ENCODE measurements around the gene NEDD4L.

DNA sequence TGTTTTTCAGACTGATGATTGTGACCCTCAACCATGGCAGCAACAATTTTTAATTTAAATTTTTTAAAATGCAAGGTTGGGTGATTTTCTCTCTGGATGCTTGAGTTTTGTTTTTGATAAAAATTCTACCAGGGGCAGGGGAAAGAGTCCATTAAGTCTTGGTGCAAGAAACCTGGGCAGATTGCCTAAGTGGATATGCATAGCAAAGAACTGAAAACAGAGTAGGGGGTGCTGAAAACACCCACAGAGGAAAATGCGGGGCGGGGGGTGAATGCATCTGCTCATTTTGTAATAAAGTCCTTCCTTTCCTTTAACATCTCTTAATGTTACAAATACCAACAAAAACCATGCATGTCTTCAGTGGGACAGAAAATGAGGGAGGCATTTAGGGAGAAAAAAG lies 138.0 kb downstream of the NEDD4L start:
- TF ChIP-seq, protein P1, sequence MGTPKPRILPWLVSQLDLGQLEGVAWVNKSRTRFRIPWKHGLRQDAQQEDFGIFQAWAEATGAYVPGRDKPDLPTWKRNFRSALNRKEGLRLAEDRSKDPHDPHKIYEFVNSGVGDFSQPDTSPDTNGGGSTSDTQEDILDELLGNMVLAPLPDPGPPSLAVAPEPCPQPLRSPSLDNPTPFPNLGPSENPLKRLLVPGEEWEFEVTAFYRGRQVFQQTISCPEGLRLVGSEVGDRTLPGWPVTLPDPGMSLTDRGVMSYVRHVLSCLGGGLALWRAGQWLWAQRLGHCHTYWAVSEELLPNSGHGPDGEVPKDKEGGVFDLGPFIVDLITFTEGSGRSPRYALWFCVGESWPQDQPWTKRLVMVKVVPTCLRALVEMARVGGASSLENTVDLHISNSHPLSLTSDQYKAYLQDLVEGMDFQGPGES (IDR thresholded peaks at IDR 0.05; ENCODE audit: low read depth, low read length): no peak
- TF ChIP-seq, protein P2, sequence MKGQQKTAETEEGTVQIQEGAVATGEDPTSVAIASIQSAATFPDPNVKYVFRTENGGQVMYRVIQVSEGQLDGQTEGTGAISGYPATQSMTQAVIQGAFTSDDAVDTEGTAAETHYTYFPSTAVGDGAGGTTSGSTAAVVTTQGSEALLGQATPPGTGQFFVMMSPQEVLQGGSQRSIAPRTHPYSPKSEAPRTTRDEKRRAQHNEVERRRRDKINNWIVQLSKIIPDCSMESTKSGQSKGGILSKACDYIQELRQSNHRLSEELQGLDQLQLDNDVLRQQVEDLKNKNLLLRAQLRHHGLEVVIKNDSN (IDR thresholded peaks at IDR 0.05; ENCODE audit: borderline replicate concordance, low read depth): no peak
- TF ChIP-seq, protein P3, sequence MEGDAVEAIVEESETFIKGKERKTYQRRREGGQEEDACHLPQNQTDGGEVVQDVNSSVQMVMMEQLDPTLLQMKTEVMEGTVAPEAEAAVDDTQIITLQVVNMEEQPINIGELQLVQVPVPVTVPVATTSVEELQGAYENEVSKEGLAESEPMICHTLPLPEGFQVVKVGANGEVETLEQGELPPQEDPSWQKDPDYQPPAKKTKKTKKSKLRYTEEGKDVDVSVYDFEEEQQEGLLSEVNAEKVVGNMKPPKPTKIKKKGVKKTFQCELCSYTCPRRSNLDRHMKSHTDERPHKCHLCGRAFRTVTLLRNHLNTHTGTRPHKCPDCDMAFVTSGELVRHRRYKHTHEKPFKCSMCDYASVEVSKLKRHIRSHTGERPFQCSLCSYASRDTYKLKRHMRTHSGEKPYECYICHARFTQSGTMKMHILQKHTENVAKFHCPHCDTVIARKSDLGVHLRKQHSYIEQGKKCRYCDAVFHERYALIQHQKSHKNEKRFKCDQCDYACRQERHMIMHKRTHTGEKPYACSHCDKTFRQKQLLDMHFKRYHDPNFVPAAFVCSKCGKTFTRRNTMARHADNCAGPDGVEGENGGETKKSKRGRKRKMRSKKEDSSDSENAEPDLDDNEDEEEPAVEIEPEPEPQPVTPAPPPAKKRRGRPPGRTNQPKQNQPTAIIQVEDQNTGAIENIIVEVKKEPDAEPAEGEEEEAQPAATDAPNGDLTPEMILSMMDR (IDR thresholded peaks at IDR 0.05): no peak
- TF ChIP-seq POLR2AphosphoS5 (IDR thresholded peaks at IDR 0.05; ENCODE audit: low read depth, low read length) (no peak), RFX5 (IDR thresholded peaks at IDR 0.05; ENCODE audit: low read length) (no peak), FOXM1 (IDR thresholded peaks at IDR 0.05; ENCODE audit: low read depth) (no peak), RCOR1 (IDR thresholded peaks at IDR 0.05; ENCODE audit: low read length) (no peak), YY1 (IDR thresholded peaks at IDR 0.05; ENCODE audit: low read depth) (no peak), EP300 (IDR thresholded peaks at IDR 0.05; ENCODE audit: borderline replicate concordance in 1 of 2, low read depth in 1 of 2, low read length in 1 of 2) (no peak), EZH2phosphoT487 (IDR thresholded peaks at IDR 0.05; ENCODE audit: borderline replicate concordance, low read depth) (no peak), SMC3 (IDR thresholded peaks at IDR 0.05; ENCODE audit: low read depth, low read length) (no peak)
- TF ChIP-seq, protein P4, sequence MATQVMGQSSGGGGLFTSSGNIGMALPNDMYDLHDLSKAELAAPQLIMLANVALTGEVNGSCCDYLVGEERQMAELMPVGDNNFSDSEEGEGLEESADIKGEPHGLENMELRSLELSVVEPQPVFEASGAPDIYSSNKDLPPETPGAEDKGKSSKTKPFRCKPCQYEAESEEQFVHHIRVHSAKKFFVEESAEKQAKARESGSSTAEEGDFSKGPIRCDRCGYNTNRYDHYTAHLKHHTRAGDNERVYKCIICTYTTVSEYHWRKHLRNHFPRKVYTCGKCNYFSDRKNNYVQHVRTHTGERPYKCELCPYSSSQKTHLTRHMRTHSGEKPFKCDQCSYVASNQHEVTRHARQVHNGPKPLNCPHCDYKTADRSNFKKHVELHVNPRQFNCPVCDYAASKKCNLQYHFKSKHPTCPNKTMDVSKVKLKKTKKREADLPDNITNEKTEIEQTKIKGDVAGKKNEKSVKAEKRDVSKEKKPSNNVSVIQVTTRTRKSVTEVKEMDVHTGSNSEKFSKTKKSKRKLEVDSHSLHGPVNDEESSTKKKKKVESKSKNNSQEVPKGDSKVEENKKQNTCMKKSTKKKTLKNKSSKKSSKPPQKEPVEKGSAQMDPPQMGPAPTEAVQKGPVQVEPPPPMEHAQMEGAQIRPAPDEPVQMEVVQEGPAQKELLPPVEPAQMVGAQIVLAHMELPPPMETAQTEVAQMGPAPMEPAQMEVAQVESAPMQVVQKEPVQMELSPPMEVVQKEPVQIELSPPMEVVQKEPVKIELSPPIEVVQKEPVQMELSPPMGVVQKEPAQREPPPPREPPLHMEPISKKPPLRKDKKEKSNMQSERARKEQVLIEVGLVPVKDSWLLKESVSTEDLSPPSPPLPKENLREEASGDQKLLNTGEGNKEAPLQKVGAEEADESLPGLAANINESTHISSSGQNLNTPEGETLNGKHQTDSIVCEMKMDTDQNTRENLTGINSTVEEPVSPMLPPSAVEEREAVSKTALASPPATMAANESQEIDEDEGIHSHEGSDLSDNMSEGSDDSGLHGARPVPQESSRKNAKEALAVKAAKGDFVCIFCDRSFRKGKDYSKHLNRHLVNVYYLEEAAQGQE (IDR thresholded peaks at IDR 0.05; ENCODE audit: low read depth, low read length): no peak

Measured in SK-N-SH (cell line).